CD4-positive, alpha-beta T cell (primary cell): Measurements from ENCODE around the gene MRPS26. TPM values are rescaled to one million over a fixed set of nuclear protein-coding genes. Genes with fewer than 3 reads are reported as not detected.

ENCODE experiments used
- ATAC-seq: fragments of 200-7000 bp; cut with Tn5 transposase; one replicate; pipeline ENCODE4 v1.10.0; 2022; ENCODE audit warnings: mild to moderate bottlenecking; ENCODE audit not compliant: poor library complexity
- CTCF ChIA-PET: fragments of 350-600 bp; sonication (Branson Sonifier 250); formaldehyde crosslinking; loops from one replicate; lab custom pipeline; 2021; ENCODE audit warnings: antibody characterized with exemption, inconsistent platforms; lab: Charles Lee
- POLR2A ChIA-PET: fragments of 350-600 bp; sonication (Branson Sonifier 250); formaldehyde crosslinking; loops from one replicate; lab custom pipeline; 2021; ENCODE audit warnings: antibody characterized with exemption, inconsistent platforms; lab: Charles Lee
- DNase-seq, 14 experiments: peaks; one replicate each; pipeline ENCODE4 v3.0.0-alpha.2; 2013 to 2020; ENCODE audit warnings: mixed read lengths in 2 of 14
- H3K27ac ChIP-seq, 2 donors: one replicate each; pipeline versions ENCODE4 v1.5.1 to v1.7.0; 2013; ENCODE audit warnings: low read length in 2 of 2, low read depth in 1 of 2, mild to moderate bottlenecking in 1 of 2
- H3K27me3 ChIP-seq, 2 experiments: 1 replicate in 1 of 2; 2 replicates in 1 of 2; pipeline versions ENCODE4 v1.6.1 to v1.7.0; 2013; ENCODE audit warnings: low read length in 2 of 2, control low read depth in 1 of 2, mild to moderate bottlenecking in 1 of 2, moderate library complexity in 1 of 2; ENCODE audit not compliant: insufficient read depth in 2 of 2, control insufficient read depth in 1 of 2
- H3K36me3 ChIP-seq: one replicate; pipeline ENCODE4 v1.6.1; 2013; ENCODE audit warnings: low read length, control low read depth; ENCODE audit not compliant: insufficient read depth
- H3K4me1 ChIP-seq: one replicate; pipeline ENCODE4 v1.6.1; 2013; ENCODE audit warnings: low read length, control low read depth; ENCODE audit not compliant: insufficient read depth
- H3K4me3 ChIP-seq: one replicate; pipeline ENCODE4 v1.5.1; 2013; ENCODE audit warnings: mild to moderate bottlenecking, low read length, moderate library complexity
- H3K9me3 ChIP-seq, 2 experiments: 1 replicate in 1 of 2; 2 replicates in 1 of 2; pipeline versions ENCODE4 v1.6.1 to v1.7.0; 2013; ENCODE audit warnings: low read length in 2 of 2, mild to moderate bottlenecking in 2 of 2, control low read depth in 1 of 2, moderate library complexity in 1 of 2; ENCODE audit not compliant: control insufficient read depth in 1 of 2, insufficient read depth in 1 of 2
- H3K27ac Mint-ChIP-seq: one replicate; pipeline ENCODE4 v1.8.0; 2020; ENCODE audit warnings: mixed read lengths
- H3K27me3 Mint-ChIP-seq: one replicate; pipeline ENCODE4 v1.8.0; 2021; ENCODE audit warnings: mixed read lengths
- H3K36me3 Mint-ChIP-seq: one replicate; pipeline ENCODE4 v1.8.0; 2021; ENCODE audit warnings: low read depth, mixed read lengths
- H3K4me1 Mint-ChIP-seq: one replicate; pipeline ENCODE4 v1.8.0; 2021; ENCODE audit warnings: low read depth, mixed read lengths
- H3K4me3 Mint-ChIP-seq: one replicate; pipeline ENCODE4 v1.8.0; 2020; ENCODE audit warnings: mild to moderate bottlenecking, mixed read lengths
- H3K9me3 Mint-ChIP-seq: one replicate; pipeline ENCODE4 v1.8.0; 2020; ENCODE audit warnings: mixed read lengths
- CTCF ChIP-seq: fragments of 200-600 bp; IDR thresholded peaks from one replicate; pipeline ENCODE4 v1.8.0; 2022; ENCODE audit warnings: antibody characterized with exemption, mild to moderate bottlenecking
- intact Hi-C, 2 experiments: fragments of 100-400 bp; cut with DNase I in 1 of 2; cut with micrococcal nuclease in 1 of 2; formaldehyde crosslinking; loops; one replicate each; pipeline versions ENCODE4 v1.15.1 to v1.9.0; 2023 to 2025; cut with DNase I, micrococcal nuclease
- total RNA-seq, 174 experiments: library from RNA in 2 of 174; stranded (reverse) in 2 of 174; gene quantifications; one replicate each; pipeline ENCODE4 v1.2.3 and lab custom pipeline; 2021 to 2026

Gene MRPS26
- total RNA-seq, 2 experiments from 2014 or later: 19.3 to 22.7 TPM

GRCh38 chr20:3082306-3082951, 36.6 kb downstream of the MRPS26 start:
- H3K27me3 ChIP-seq: peaks cover 26 to 32% of the 10 kb centered on the region in 2 experiments
- CTCF ChIA-PET: no interaction called here
- DNase-seq: peak in 3 of 14 experiments; percentile 28 to 44 (median 34)

GRCh38 chr20:3082955-3083952, 37.4 kb downstream of the MRPS26 start:
- Mint-ChIP-seq H3K4me3 (peak overlapping the region; percentile 48), H3K36me3 (no peaks in the 10 kb centered on the region), H3K9me3 (no peaks in the 10 kb centered on the region), H3K4me1 (peaks cover 12% of the 10 kb centered on the region), H3K27me3 (peaks cover 45% of the 10 kb centered on the region), H3K27ac (no peak overlapping the region)
- intact Hi-C loops: no loop called here
- peaks cover 26 to 32% of the 10 kb centered on the region in 2 experiments for H3K27me3 ChIP-seq
- no peak for TF ChIP-seq CTCF
- peak; percentile 41 for ATAC-seq
- H3K36me3 ChIP-seq: no peaks in the 10 kb centered on the region
- H3K4me3 ChIP-seq: no peak overlapping the region
- ChIA-PET CTCF (no interaction called here), POLR2A (interaction anchor here (1.7 to 2.3 kb wide), 2 partner anchors 9 to 10 kb away, joined by 7 to 18 read pairs; no protein-coding TSS in a partner anchor)
- no peak overlapping the region for H3K27ac ChIP-seq
- peak in 3 of 14 experiments; percentile 12 to 34 (median 29) for DNase-seq
- peaks cover 13% of the 10 kb centered on the region for H3K4me1 ChIP-seq
- H3K9me3 ChIP-seq: peaks cover 0 to 4% of the 10 kb centered on the region in 2 experiments

More at GRCh38 chr20:3082306-3082951, 36.6 kb downstream of the MRPS26 start:
- Mint-ChIP-seq H3K4me1 (peaks cover 18% of the 10 kb centered on the region), H3K27me3 (peaks cover 45% of the 10 kb centered on the region), H3K9me3 (no peaks in the 10 kb centered on the region), H3K36me3 (no peaks in the 10 kb centered on the region), H3K27ac (no peak overlapping the region), H3K4me3 (peak overlapping the region; percentile 78)
- Histone ChIP-seq H3K4me1 (peaks cover 18% of the 10 kb centered on the region), H3K36me3 (no peaks in the 10 kb centered on the region), H3K4me3 (peak overlapping the region; percentile 30), H3K9me3 (peaks cover 0 to 4% of the 10 kb centered on the region in 2 experiments), H3K27ac (no peak overlapping the region)
- POLR2A ChIA-PET: interaction anchor here (1.7 to 2.3 kb wide), 2 partner anchors 9 to 10 kb away, joined by 7 to 18 read pairs; no protein-coding TSS in a partner anchor
- intact Hi-C loops: no loop called here
- TF ChIP-seq CTCF: no peak
- peak; percentile 62 for ATAC-seq

- POLR2A ChIA-PET: interaction anchor here (2.3 kb wide), 1 partner anchor 8 kb away, joined by 18 read pairs; no protein-coding TSS in a partner anchor
- H3K9me3 Mint-ChIP-seq: no peaks in the 10 kb centered on the region
- ATAC-seq: no peak
- CTCF ChIA-PET: no interaction called here
- H3K27ac Mint-ChIP-seq: no peak within 1 kb of the TSS
- no peak for TF ChIP-seq CTCF
- Histone ChIP-seq H3K4me1 (peaks cover 13% of the 10 kb centered on the region), H3K9me3 (peaks cover 0 to 4% of the 10 kb centered on the region in 2 experiments), H3K27me3 (peaks cover 26 to 32% of the 10 kb centered on the region in 2 experiments), H3K27ac (no peak within 1 kb of the TSS), H3K36me3 (no peaks in the 10 kb centered on the region), H3K4me3 (no peak within 1 kb of the TSS)
- no peak for DNase-seq
- H3K27me3 Mint-ChIP-seq: peaks cover 45% of the 10 kb centered on the region
- no peaks in the 10 kb centered on the region for H3K36me3 Mint-ChIP-seq
- intact Hi-C loops: no loop called here
- peak within 1 kb of the TSS; percentile 48 for H3K4me3 Mint-ChIP-seq
- peaks cover 12% of the 10 kb centered on the region for H3K4me1 Mint-ChIP-seq
Observed at GRCh38 chr20:3084283-3084985, 38.6 kb downstream of the MRPS26 start, which contains the start of gene AVP. AVP (minus strand) TSS chr20:3084724; CDS start chr20:3084674, 50 bp downstream.
